Coronary artery (tissue), 2 donors: ENCODE results near the gene SEMA5A.

ENCODE experiments used
- DNase-seq: peaks from one replicate; pipeline ENCODE4 v3.0.0-alpha.2; 2017; ENCODE audit warnings: low spot score
- H3K27ac ChIP-seq, 2 donors: fragments of 200-600 bp; sonication (generic); one replicate each; pipeline ENCODE4 v1.5.1; 2016 to 2019
- H3K4me3 ChIP-seq: fragments of 200-600 bp; sonication (generic); 2 replicates; pipeline ENCODE4 v1.5.1; 2016; ENCODE audit warnings: mild to moderate bottlenecking, moderate library complexity
- CTCF ChIP-seq: fragments of 200-600 bp; sonication (generic); IDR thresholded peaks from one replicate; pipeline ENCODE4 v1.5.1; 2019; ENCODE audit warnings: antibody characterized with exemption

The SEMA5A gene

GRCh38 chr5:9456435-9457042 lies 89.3 kb downstream of the SEMA5A start:
- Histone ChIP-seq H3K4me3 (no peak overlapping the region), H3K27ac (no peak overlapping the region)
- no peak for DNase-seq
- no peak for TF ChIP-seq CTCF

- TF ChIP-seq CTCF, result no peak
- no peak for DNase-seq
- no peak overlapping the region for H3K4me3 ChIP-seq
- H3K27ac ChIP-seq, result no peak overlapping the region
Observed at GRCh38 chr5:9455826-9456434, 89.9 kb downstream of the SEMA5A start.

GRCh38 chr5:9454491-9454890 lies 91.4 kb downstream of the SEMA5A start:
- no peak for TF ChIP-seq CTCF
- no peak for DNase-seq
- H3K4me3 ChIP-seq, result no peak overlapping the region
- no peak overlapping the region for H3K27ac ChIP-seq

GRCh38 chr5:9454012-9454481 lies 91.8 kb downstream of the SEMA5A start:
- no peak overlapping the region for H3K27ac ChIP-seq
- no peak for DNase-seq
- H3K4me3 ChIP-seq, result no peak overlapping the region
- no peak for TF ChIP-seq CTCF

- DNase-seq, result no peak
- TF ChIP-seq CTCF, result no peak
- H3K27ac ChIP-seq, result no peak overlapping the region
- H3K4me3 ChIP-seq, result no peak overlapping the region
Observed at GRCh38 chr5:9453480-9454011, 92.3 kb downstream of the SEMA5A start.

GRCh38 chr5:9452181-9452580 lies 93.7 kb downstream of the SEMA5A start:
- no peak overlapping the region for H3K27ac ChIP-seq
- TF ChIP-seq CTCF, result no peak
- no peak for DNase-seq
- no peak overlapping the region for H3K4me3 ChIP-seq

GRCh38 chr5:9451037-9451436 lies 94.8 kb downstream of the SEMA5A start:
- Histone ChIP-seq H3K4me3 (no peak overlapping the region), H3K27ac (no peak overlapping the region)
- DNase-seq, result no peak
- no peak for TF ChIP-seq CTCF
